GM12878 (cell line): ENCODE data around the gene TREML2. TPM values are rescaled to one million over a fixed set of nuclear protein-coding genes. Genes with fewer than 3 reads are reported as not detected.

Experiments
- ATAC-seq: fragments of 200-7000 bp; cut with Tn5 transposase; 3 replicates; pipeline ENCODE4 v1.9.1; 2020; ENCODE audit warnings: mild to moderate bottlenecking, moderate library complexity
- BruUV-seq: library from RNA; stranded (reverse); fragments of 400-500 nt; replicated peaks from 2 replicates; lab custom pipeline; 2021; lab: Mats Ljungman, UMichigan
- CTCF ChIA-PET: fragments of 300-600 bp; sonication (Branson Sonifier 250); formaldehyde crosslinking; extraction: SDS; loops from one replicate; lab custom pipeline; 2021; ENCODE audit warnings: inconsistent platforms; lab: Yijun Ruan, JAX
- POLR2A ChIA-PET: fragments of 350-600 bp; formaldehyde crosslinking; extraction: SDS; loops from one replicate; lab custom pipeline; 2021; ENCODE audit warnings: inconsistent platforms; lab: Charles Lee
- RAD21 ChIA-PET: fragments of 300-600 bp; sonication (Branson Sonifier 250); formaldehyde crosslinking; loops from one replicate; lab custom pipeline; 2023; ENCODE audit warnings: antibody characterized with exemption; ENCODE audit not compliant: unreplicated experiment; lab: Charles Lee
- SMC1A ChIA-PET: fragments of 300-600 bp; sonication (Branson Sonifier 250); formaldehyde crosslinking; loops from one replicate; lab custom pipeline; 2023; ENCODE audit not compliant: unreplicated experiment, uncharacterized antibody; lab: Charles Lee
- DNase-seq: peaks from one replicate; pipeline ENCODE4 v3.0.0-alpha.2; 2011; ENCODE audit warnings: low read depth, low spot score
- FAIRE-seq: peaks from 3 replicates; lab custom pipeline; 2011; peaks lifted over from hg19 to GRCh38; lab: Jason Lieb, UNC
- H2AFZ ChIP-seq: 2 replicates; pipeline ENCODE4 v1.6.0; 2011; ENCODE audit warnings: low read depth, low read length, control low read depth; ENCODE audit not compliant: control insufficient read depth
- H3K27ac ChIP-seq: 2 replicates; pipeline ENCODE4 v1.5.1; 2011; ENCODE audit warnings: control low read depth; ENCODE audit not compliant: control insufficient read depth, insufficient read depth
- H3K27me3 ChIP-seq, 2 experiments: replicated peaks in 1 of 2; 2 replicates each; pipeline versions ENCODE4 v1.6.0 to v1.6.1; 2011; ENCODE audit warnings: low read length in 1 of 2; ENCODE audit not compliant: control insufficient read depth in 2 of 2, insufficient read depth in 2 of 2
- H3K36me3 ChIP-seq, 2 experiments: 2 replicates each; pipeline ENCODE4 v1.5.1; 2011; ENCODE audit warnings: low read length in 1 of 2; ENCODE audit not compliant: control insufficient read depth in 2 of 2, insufficient read depth in 2 of 2
- H3K4me1 ChIP-seq: 2 replicates; pipeline ENCODE4 v1.6.1; 2011; ENCODE audit warnings: mild to moderate bottlenecking, low read length, moderate library complexity, mixed read lengths; ENCODE audit not compliant: control insufficient read depth, insufficient read depth
- H3K4me2 ChIP-seq: 2 replicates; pipeline ENCODE4 v1.6.0; 2011; ENCODE audit warnings: control low read depth; ENCODE audit not compliant: control insufficient read depth, insufficient read depth
- H3K4me3 ChIP-seq: fragments of 200-600 bp; sonication (generic); 2 replicates; pipeline ENCODE4 v1.5.1; 2016
- H3K79me2 ChIP-seq: 2 replicates; pipeline ENCODE4 v1.6.0; 2011; ENCODE audit warnings: low read length; ENCODE audit not compliant: control insufficient read depth, insufficient read depth
- H3K9ac ChIP-seq: 2 replicates; pipeline ENCODE4 v1.8.0; 2011; ENCODE audit warnings: low read length, control low read depth, mixed read lengths; ENCODE audit not compliant: control insufficient read depth, insufficient read depth
- H3K9me3 ChIP-seq: replicated peaks from 3 replicates; pipeline ENCODE4 v1.5.1; 2011; ENCODE audit warnings: mild to moderate bottlenecking, low read length; ENCODE audit not compliant: control insufficient read depth, insufficient read depth
- H4K20me1 ChIP-seq: 2 replicates; pipeline ENCODE4 v1.6.0; 2011; ENCODE audit not compliant: control insufficient read depth, insufficient read depth
- BCL11A ChIP-seq: IDR thresholded peaks from 2 replicates; pipeline ENCODE4 v1.6.1; 2011; ENCODE audit warnings: low read depth, low read length
- BRCA1 ChIP-seq: IDR thresholded peaks from 2 replicates; pipeline ENCODE4 v1.6.1; 2011; ENCODE audit warnings: low read depth, low read length, improper control_type of control experiment
- ELK1 ChIP-seq: IDR thresholded peaks from 2 replicates; pipeline ENCODE4 v1.6.1; 2012; ENCODE audit warnings: low read depth, low read length, improper control_type of control experiment
- ESRRA ChIP-seq: IDR thresholded peaks from 2 replicates; pipeline ENCODE4 v1.6.1; 2012; ENCODE audit warnings: mild to moderate bottlenecking, low read length, improper control_type of control experiment
- HCFC1 ChIP-seq: fragments of 150-350 bp; IDR thresholded peaks from 2 replicates; pipeline ENCODE4 v1.6.1; 2014; ENCODE audit warnings: low read length
- JUNB ChIP-seq: IDR thresholded peaks from 2 replicates; pipeline ENCODE4 v1.6.1; 2016; ENCODE audit warnings: antibody characterized with exemption, mild to moderate bottlenecking
- MEF2A ChIP-seq: IDR thresholded peaks from 2 replicates; pipeline ENCODE4 v1.6.1; 2011; ENCODE audit warnings: low read depth, mild to moderate bottlenecking, low read length, moderate library complexity; ENCODE audit not compliant: insufficient read depth
- SPI1 ChIP-seq: IDR thresholded peaks from 2 replicates; pipeline ENCODE4 v1.6.1; 2011; ENCODE audit warnings: low read depth, mild to moderate bottlenecking, low read length, moderate library complexity, borderline replicate concordance; ENCODE audit not compliant: insufficient read depth
- YBX1 ChIP-seq: fragments of 450-650 bp; IDR thresholded peaks from 2 replicates; pipeline ENCODE4 v1.6.1; 2016; ENCODE audit warnings: antibody characterized with exemption
- YY1 ChIP-seq: IDR thresholded peaks from 2 replicates; pipeline ENCODE4 v1.6.1; 2011; ENCODE audit warnings: low read depth, mild to moderate bottlenecking, low read length
- ZNF274 ChIP-seq: IDR thresholded peaks from one replicate; pipeline ENCODE4 v1.8.0; 2011; ENCODE audit not compliant: insufficient read length, insufficient read depth
- ZNF592 ChIP-seq: fragments of 450-650 bp; IDR thresholded peaks from 2 replicates; pipeline ENCODE4 v1.6.1; 2017; ENCODE audit warnings: mild to moderate bottlenecking, moderate library complexity
- WGBS: methylation state at CpG from one replicate; pipeline ENCODE4 v1.1.6; 2016; ENCODE audit warnings: low lambda C conversion rate; ENCODE audit not compliant: insufficient replicate concordance, insufficient coverage; ENCODE audit errors: missing lambda C conversion rate; 5-methylcytosine and 5-hydroxymethylcytosine counted together
- in situ Hi-C: fragments of 300-500 bp; cut with MboI; formaldehyde crosslinking; loops from 9 replicates; pipeline ENCODE4 v1.14.3; 2018; ENCODE audit warnings: mixed read lengths
- intact Hi-C: fragments of 100-400 bp; cut with micrococcal nuclease; formaldehyde crosslinking; loops from one replicate; pipeline ENCODE4 v1.14.2; 2022; ENCODE audit not compliant: unreplicated experiment
- polyA plus RNA-seq, 11 experiments: library from polyadenylated mRNA; depleted of rRNA in 4 of 11; unstranded in 6 of 11; stranded (reverse) in 5 of 11; fragments of >200 nt; fragmentation: Nextera tagmentation in 4 of 11; fragmentation: Illumina TruSeq in 1 of 11; extraction: Ambion mirVana in 4 of 11; extraction: Trizol in 1 of 11; gene quantifications; 1 replicate in 1 of 11; 2 replicates in 10 of 11; pipeline versions ENCODE4 v1.2.1 to v1.2.3, GENCODE V29; 2011 to 2016; ENCODE audit warnings: inconsistent platforms in 2 of 11, missing spikeins in 2 of 11, low read depth in 1 of 11
- total RNA-seq, 4 experiments: library from RNA; depleted of rRNA in 3 of 4; stranded (reverse); fragments of >200 nt in 3 of 4; fragmentation: Illumina TruSeq in 1 of 4; extraction: Trizol in 1 of 4; gene quantifications; 2 replicates each; pipeline versions ENCODE4 v1.2.1 to v1.2.3, GENCODE V29; 2013 to 2021
- TF ChIP-seq, protein P1 (sequence below): fragments of 150-350 bp; IDR thresholded peaks from 2 replicates; pipeline ENCODE4 v1.6.1; 2014; ENCODE audit warnings: mild to moderate bottlenecking, low read depth, low read length

TREML2 gene
- total and polyA plus RNA-seq, 10 of the 15 experiments (the other 5 are each of a cell fraction or from before 2014, with no cell fraction given) = 0.49 to 9.1 (median 7.3) TPM

GRCh38 chr6:41155132-41155805 is 45.7 kb downstream of the TREML2 start (continued):
- TF ChIP-seq SPI1 = peak; percentile 28; the same call in 1 of the 2 replicates

GRCh38 chr6:41153992-41154625 is 46.8 kb downstream of the TREML2 start, which contains the start of gene TREML1:
TREML1 (minus strand) TSS chr6:41154347; CDS start chr6:41154288, 59 bp downstream.
- Histone ChIP-seq H3K9ac (no peak within 1 kb of the TSS), H4K20me1 (no peaks in the 10 kb centered on the region), H3K27ac (no peak within 1 kb of the TSS), H3K27me3 (no peaks in the 10 kb centered on the region; a peak in 1 of 4 replicates), H3K4me1 (no peaks in the 10 kb centered on the region), H3K4me3 (no peak within 1 kb of the TSS), H3K79me2 (no peaks in the 10 kb centered on the region), H3K4me2 (no peak within 1 kb of the TSS), H3K9me3 (no peaks in the 10 kb centered on the region), H2AFZ (no peak within 1 kb of the TSS), H3K36me3 (no peaks in the 10 kb centered on the region)
- FAIRE-seq (no peak), DNase-seq (no peak), ATAC-seq (no peak)
- in situ Hi-C loops = no loop called here
- BruUV-seq = no TSS peak
- ChIA-PET CTCF (interaction anchor here (1.3 kb wide), 1 partner anchor 36 kb away, joined by 3 read pairs; no protein-coding TSS in a partner anchor), RAD21 (no interaction called here), SMC1A (interaction anchor here (0.8 kb wide), 1 partner anchor 33 kb away, joined by 3 read pairs; no protein-coding TSS in a partner anchor), POLR2A (no interaction called here)
- 27% methylated on average over 5 of the region's 5 CpGs for WGBS
- intact Hi-C loops = no loop called here
- TF ChIP-seq MEF2A (no peak), ZNF592 (no peak), BRCA1 (no peak), SPI1 (no peak), YBX1 (no peak), ZNF274 (no peak), YY1 (no peak), HCFC1 (no peak), ESRRA (no peak), ELK1 (no peak), JUNB (no peak), BCL11A (no peak)
- TF ChIP-seq, protein P1, sequence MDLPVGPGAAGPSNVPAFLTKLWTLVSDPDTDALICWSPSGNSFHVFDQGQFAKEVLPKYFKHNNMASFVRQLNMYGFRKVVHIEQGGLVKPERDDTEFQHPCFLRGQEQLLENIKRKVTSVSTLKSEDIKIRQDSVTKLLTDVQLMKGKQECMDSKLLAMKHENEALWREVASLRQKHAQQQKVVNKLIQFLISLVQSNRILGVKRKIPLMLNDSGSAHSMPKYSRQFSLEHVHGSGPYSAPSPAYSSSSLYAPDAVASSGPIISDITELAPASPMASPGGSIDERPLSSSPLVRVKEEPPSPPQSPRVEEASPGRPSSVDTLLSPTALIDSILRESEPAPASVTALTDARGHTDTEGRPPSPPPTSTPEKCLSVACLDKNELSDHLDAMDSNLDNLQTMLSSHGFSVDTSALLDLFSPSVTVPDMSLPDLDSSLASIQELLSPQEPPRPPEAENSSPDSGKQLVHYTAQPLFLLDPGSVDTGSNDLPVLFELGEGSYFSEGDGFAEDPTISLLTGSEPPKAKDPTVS = no peak
